Small intestine (tissue), 7 donors: Measurements from ENCODE around the gene MDK. TPM values are rescaled to one million over a fixed set of nuclear protein-coding genes. Genes with fewer than 3 reads are reported as not detected.
A peak's percentile ranks its signal among the peaks of the same experiment; 100 is the strongest.

Source experiments
- DNase-seq, 2 donors: peaks; one replicate each; pipeline versions ENCODE4 v3.0.0 to v3.0.0-alpha.2; 2013
- FAIRE-seq: peaks from 2 replicates; lab custom pipeline; 2012; peaks lifted over from hg19 to GRCh38; lab: Jason Lieb, UNC
- H3K27ac ChIP-seq, 3 donors: one replicate each; pipeline ENCODE4 v1.5.1; 2013; ENCODE audit warnings: low read length in 2 of 3, mild to moderate bottlenecking in 2 of 3, control low read depth in 1 of 3, inconsistent platforms in 1 of 3, low read depth in 1 of 3, moderate library complexity in 1 of 3
- H3K27me3 ChIP-seq, 3 donors: one replicate each; pipeline ENCODE4 v1.6.1; 2013; ENCODE audit warnings: low read length in 3 of 3, inconsistent platforms in 1 of 3; ENCODE audit not compliant: control insufficient read depth in 3 of 3, insufficient read depth in 3 of 3
- H3K36me3 ChIP-seq, 3 donors: one replicate each; pipeline ENCODE4 v1.6.1; 2013; ENCODE audit warnings: low read length in 3 of 3, inconsistent platforms in 1 of 3, low read depth in 1 of 3, mild to moderate bottlenecking in 1 of 3, moderate library complexity in 1 of 3; ENCODE audit not compliant: control insufficient read depth in 3 of 3, insufficient read depth in 2 of 3
- H3K4me1 ChIP-seq, 3 donors: one replicate each; pipeline ENCODE4 v1.6.1; 2013; ENCODE audit warnings: low read length in 2 of 3, inconsistent platforms in 1 of 3, low read depth in 1 of 3, mild to moderate bottlenecking in 1 of 3, moderate library complexity in 1 of 3; ENCODE audit not compliant: control insufficient read depth in 3 of 3, insufficient read depth in 2 of 3
- H3K4me3 ChIP-seq, 3 donors: one replicate each; pipeline ENCODE4 v1.5.1; 2013; ENCODE audit warnings: low read length in 3 of 3, control low read depth in 1 of 3, inconsistent platforms in 1 of 3, low read depth in 1 of 3, mild to moderate bottlenecking in 1 of 3, moderate library complexity in 1 of 3
- H3K9me3 ChIP-seq, 2 donors: one replicate each; pipeline ENCODE4 v1.6.1; 2013; ENCODE audit warnings: low read depth in 1 of 2, low read length in 1 of 2; ENCODE audit not compliant: control insufficient read depth in 2 of 2, insufficient read depth in 1 of 2
- WGBS, 3 donors: extraction: QIAGEN DNeasy Blood & Tissue Kit; methylation state at CpG; one replicate each; pipeline ENCODE4 v1.1.7; 2013; 5-methylcytosine and 5-hydroxymethylcytosine counted together
- polyA plus RNA-seq, 4 donors: library from polyadenylated mRNA; stranded (reverse) in 3 of 4; unstranded in 1 of 4; fragments of 200-250 nt in 3 of 4; fragments of 120-200 nt in 1 of 4; gene quantifications; one replicate each; pipeline versions ENCODE4 v1.2.1 to v1.2.3, GENCODE V29; 2013
- donor health status: healthy with polysubstance abuse.
- donor health status: control.
- donor health status: control.
- donor health status: Bipolar disorder and iron deficiency.
- donor health status: healthy.

The MDK gene
- polyA plus RNA-seq, 4 donors = 179 to 356 (median 226) TPM

GRCh38 chr11:46351148-46351547 is 30.3 kb upstream of the MDK start:
- no peak for FAIRE-seq
- no peak for DNase-seq
- WGBS, 3 donors = 48 to 77% (median 61%) methylated on average over 8 of the region's 8 CpGs
- H3K27ac ChIP-seq = no peak overlapping the region
- peaks cover 0 to 50% (median 0%) of the 10 kb centered on the region in 3 donors for H3K36me3 ChIP-seq
- H3K4me3 ChIP-seq = no peak overlapping the region
- H3K4me1 ChIP-seq = peaks cover 7 to 46% (median 9%) of the 10 kb centered on the region in 3 donors
- peaks cover 0 to 6% (median 0%) of the 10 kb centered on the region in 3 donors for H3K27me3 ChIP-seq
- no peaks in the 10 kb centered on the region for H3K9me3 ChIP-seq

- Histone ChIP-seq H3K4me3 (no peak overlapping the region), H3K27me3 (peaks cover 0 to 3% (median 0%) of the 10 kb centered on the region in 3 donors), H3K27ac (peak overlapping the region in 2 of 3 donors; percentile 17 to 22), H3K36me3 (peaks cover 0 to 55% (median 0%) of the 10 kb centered on the region in 3 donors), H3K4me1 (peaks cover 7 to 46% (median 9%) of the 10 kb centered on the region in 3 donors), H3K9me3 (no peaks in the 10 kb centered on the region)
- no peak for DNase-seq
- no peak for FAIRE-seq
- WGBS, 3 donors = 45 to 69% (median 47%) methylated on average over 5 of the region's 5 CpGs
Measured at GRCh38 chr11:46351606-46352005, 29.9 kb upstream of the MDK start.

- peaks cover 7 to 42% (median 7%) of the 10 kb centered on the region in 3 donors for H3K4me1 ChIP-seq
- no peaks in the 10 kb centered on the region for H3K9me3 ChIP-seq
- 13 to 46% (median 22%) methylated on average over 28 to 33 of the region's 33 CpGs for WGBS, 3 donors
- peak overlapping the region in 2 of 3 donors; percentile 22 to 32 for H3K27ac ChIP-seq
- DNase-seq (peak; percentile 65), FAIRE-seq (no peak)
- no peaks in the 10 kb centered on the region for H3K27me3 ChIP-seq
- H3K4me3 ChIP-seq = no peak overlapping the region
- H3K36me3 ChIP-seq = peaks cover 0 to 59% (median 0%) of the 10 kb centered on the region in 3 donors
Measured at GRCh38 chr11:46352063-46352841, 29.2 kb upstream of the MDK start.

GRCh38 chr11:46353698-46354097 is 27.8 kb upstream of the MDK start:
- H3K4me3 ChIP-seq = no peak overlapping the region
- H3K9me3 ChIP-seq = no peaks in the 10 kb centered on the region
- FAIRE-seq (no peak), DNase-seq (no peak)
- 58 to 70% (median 64%) methylated on average over 8 to 9 of the region's 9 CpGs for WGBS, 3 donors
- no peaks in the 10 kb centered on the region for H3K27me3 ChIP-seq
- H3K27ac ChIP-seq = no peak overlapping the region
- H3K4me1 ChIP-seq = peaks cover 0 to 38% (median 7%) of the 10 kb centered on the region in 3 donors
- peaks cover 0 to 64% (median 0%) of the 10 kb centered on the region in 3 donors for H3K36me3 ChIP-seq

GRCh38 chr11:46356924-46357482 is 24.5 kb upstream of the MDK start:
- H3K27ac ChIP-seq = peak overlapping the region in 1 of 3 donors; percentile 4
- peaks cover 0 to 52% (median 0%) of the 10 kb centered on the region in 3 donors for H3K36me3 ChIP-seq
- H3K4me1 ChIP-seq = peaks cover 0 to 22% (median 3%) of the 10 kb centered on the region in 3 donors
- no peak overlapping the region for H3K4me3 ChIP-seq
- no peak for FAIRE-seq
- H3K27me3 ChIP-seq = no peaks in the 10 kb centered on the region
- WGBS, 3 donors = 70 to 81% (median 73%) methylated on average over 7 of the region's 7 CpGs
- DNase-seq = no peak
- H3K9me3 ChIP-seq = no peaks in the 10 kb centered on the region

GRCh38 chr11:46357483-46357936 is 24.0 kb upstream of the MDK start:
- Histone ChIP-seq H3K4me3 (no peak overlapping the region), H3K9me3 (no peaks in the 10 kb centered on the region), H3K27me3 (no peaks in the 10 kb centered on the region), H3K36me3 (peaks cover 0 to 54% (median 0%) of the 10 kb centered on the region in 3 donors), H3K27ac (peak overlapping the region in 2 of 3 donors; percentile 4 to 24), H3K4me1 (peaks cover 0 to 18% (median 3%) of the 10 kb centered on the region in 3 donors)
- FAIRE-seq (no peak), DNase-seq (peak in 1 of 2 donors; percentile 70)
- WGBS, 3 donors = 14 to 65% (median 39%) methylated on average over 11 of the region's 11 CpGs

- no peak for FAIRE-seq
- Histone ChIP-seq H3K36me3 (peaks cover 0 to 61% (median 0%) of the 10 kb centered on the region in 3 donors), H3K27me3 (no peaks in the 10 kb centered on the region), H3K4me1 (peaks cover 0 to 26% (median 3%) of the 10 kb centered on the region in 3 donors), H3K4me3 (no peak overlapping the region), H3K9me3 (no peaks in the 10 kb centered on the region), H3K27ac (no peak overlapping the region)
- 73 to 85% (median 84%) methylated on average over 1 of the region's 1 CpG for WGBS, 3 donors
- no peak for DNase-seq
Measured at GRCh38 chr11:46359953-46360352, 21.5 kb upstream of the MDK start.

GRCh38 chr11:46360878-46361277 is 20.6 kb upstream of the MDK start:
- no peak overlapping the region for H3K4me3 ChIP-seq
- peak overlapping the region in 2 of 3 donors; percentile 53 to 84 for H3K27ac ChIP-seq
- FAIRE-seq (no peak), DNase-seq (no peak)
- peaks cover 0 to 26% (median 3%) of the 10 kb centered on the region in 3 donors for H3K4me1 ChIP-seq
- 59 to 77% (median 65%) methylated on average over 7 of the region's 7 CpGs for WGBS, 3 donors
- H3K27me3 ChIP-seq = no peaks in the 10 kb centered on the region
- no peaks in the 10 kb centered on the region for H3K9me3 ChIP-seq
- H3K36me3 ChIP-seq = peaks cover 0 to 68% (median 0%) of the 10 kb centered on the region in 3 donors
